Hematopoietic multipotent progenitor cell treated with erythropoietin and hydrocortisone succinate and interleukin-3 and kit ligand, for 15 days (in vitro differentiated cells): ENCODE data around the gene FURIN.
"Not testable (repeated sequence)": the region's sequence is repeated elsewhere in the genome, so short reads cannot be mapped to it uniquely, and the experiment has no call there.

Source experiments
- DNase-seq: peaks from one replicate; pipeline ENCODE4 v3.0.0-alpha.2; 2015; ENCODE audit warnings: low spot score

FURIN gene

GRCh38 chr15:90868261-90868689, at the start of gene FURIN:
Gene FURIN, plus strand, starts transcription at chr15:90868588. Its CDS starts 7,153 bp downstream, at chr15:90875741.
- no peak for DNase-seq

GRCh38 chr15:90819390-90819789, 49.0 kb upstream of the FURIN start:
- no peak for DNase-seq

GRCh38 chr15:90819850-90820249, 48.5 kb upstream of the FURIN start:
- DNase-seq = no peak

- no peak for DNase-seq
These were observed 47.9 kb upstream of the FURIN start for GRCh38 chr15:90820481-90820880.

- DNase-seq = no peak
These were observed 46.0 kb upstream of the FURIN start for GRCh38 chr15:90822204-90822955.

- no peak for DNase-seq
These were observed 44.9 kb upstream of the FURIN start for GRCh38 chr15:90823455-90823974.

GRCh38 chr15:90825115-90825899, 43.1 kb upstream of the FURIN start:
- DNase-seq = not testable (repeated sequence)

GRCh38 chr15:90826206-90826885, 42.0 kb upstream of the FURIN start:
- not testable (repeated sequence) for DNase-seq

- DNase-seq = no peak
These were observed 41.4 kb upstream of the FURIN start for GRCh38 chr15:90826886-90827435.

GRCh38 chr15:90828111-90828510, 40.3 kb upstream of the FURIN start:
- no peak for DNase-seq

- DNase-seq = no peak
These were observed 39.3 kb upstream of the FURIN start for GRCh38 chr15:90829126-90829525.

GRCh38 chr15:90829942-90830440, 38.4 kb upstream of the FURIN start:
- DNase-seq = no peak

- DNase-seq = no peak
These were observed 33.8 kb upstream of the FURIN start for GRCh38 chr15:90834626-90835025.

GRCh38 chr15:90836296-90836871, 32.0 kb upstream of the FURIN start:
- no peak for DNase-seq

- no peak for DNase-seq
These were observed 31.3 kb upstream of the FURIN start for GRCh38 chr15:90837094-90837493.

GRCh38 chr15:90838139-90838538, 30.2 kb upstream of the FURIN start:
- DNase-seq = peak; percentile 38

- no peak for DNase-seq
These were observed 29.8 kb upstream of the FURIN start for GRCh38 chr15:90838544-90838943.

- no peak for DNase-seq
These were observed 29.0 kb upstream of the FURIN start for GRCh38 chr15:90839187-90840071.

GRCh38 chr15:90840157-90840855, 28.1 kb upstream of the FURIN start:
- DNase-seq = no peak

GRCh38 chr15:90840954-90841353, 27.4 kb upstream of the FURIN start:
- peak; percentile 97 for DNase-seq
